Neural progenitor cell (in vitro differentiated cells): Measurements from ENCODE around the gene HTR3A.

Experiments used
- CTCF ChIP-seq: fragments of 200-600 bp; sonication (generic); IDR thresholded peaks from 2 replicates; pipeline ENCODE4 v1.5.1; 2017; ENCODE audit warnings: antibody characterized with exemption, mild to moderate bottlenecking
- EZH2 ChIP-seq: fragments of 200-600 bp; sonication (generic); IDR thresholded peaks from 2 replicates; pipeline ENCODE4 v1.6.1; 2017; ENCODE audit warnings: antibody characterized with exemption, mild to moderate bottlenecking, moderate library complexity

GRCh38 chr11:113928311-113928710 is 46.6 kb upstream of the HTR3A start:
- TF ChIP-seq CTCF = no peak
- no peak for TF ChIP-seq EZH2
